ENCODE results near the gene TRPV5.

- TF ChIP-seq CTCF (IDR thresholded peaks at IDR 0.05): no peak
- no peak for TF ChIP-seq POLR2A (IDR thresholded peaks at IDR 0.05)
Measured at GRCh38 chr7:142961595-142961972, 28.0 kb upstream of the TRPV5 start.

Data from body of pancreas (tissue), 4 donors.